HG02852 (cell line): ENCODE measurements around the gene LMOD1.
"Not testable (repeated sequence)": the region's sequence is repeated elsewhere in the genome, so short reads cannot be mapped to it uniquely, and the experiment has no call there.

Experiments
- ATAC-seq: cut with Tn5 transposase; IDR thresholded peaks from one replicate; pipeline ENCODE4 v1.9.1; 2021; ENCODE audit warnings: mild to moderate bottlenecking, moderate library complexity; ENCODE audit not compliant: unreplicated experiment

LMOD1 gene

DNA sequence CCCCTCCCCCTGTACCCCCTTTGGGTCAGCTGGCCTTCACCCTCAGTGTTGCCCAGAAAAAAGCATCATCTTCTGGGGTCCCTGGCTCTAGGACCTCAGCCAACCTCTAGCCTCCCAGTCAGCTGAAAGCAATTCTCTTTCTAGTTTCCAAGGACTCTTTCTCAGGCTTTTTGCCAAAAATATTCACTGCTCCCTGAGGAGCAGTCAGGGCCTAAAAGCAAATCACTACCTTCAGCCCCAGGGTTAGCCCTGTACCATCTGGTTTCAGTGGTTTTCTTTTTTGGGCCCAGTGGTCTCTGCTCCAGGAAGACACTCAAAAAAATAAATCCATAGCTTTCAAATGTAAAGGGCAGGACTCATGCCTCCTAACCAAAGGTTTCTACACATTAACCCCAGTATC is 3.1 kb upstream of the LMOD1 start:
- ATAC-seq, result no peak

DNA sequence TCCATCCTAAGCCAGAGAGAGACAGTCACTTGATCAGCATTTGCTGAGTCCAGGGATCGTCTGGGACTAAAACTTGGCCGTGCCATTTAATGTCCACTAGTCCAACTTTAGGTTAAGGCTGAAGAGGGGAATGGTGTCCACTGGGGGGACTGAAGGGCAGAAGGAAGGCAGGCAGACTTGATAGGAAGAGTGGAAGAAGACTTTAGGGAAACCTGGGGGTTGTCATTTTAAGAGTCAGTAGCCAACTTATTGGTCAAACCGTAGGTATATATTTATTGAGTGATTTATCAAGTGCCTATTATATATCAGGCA is 1.3 kb upstream of the LMOD1 start:
- no peak for ATAC-seq

DNA sequence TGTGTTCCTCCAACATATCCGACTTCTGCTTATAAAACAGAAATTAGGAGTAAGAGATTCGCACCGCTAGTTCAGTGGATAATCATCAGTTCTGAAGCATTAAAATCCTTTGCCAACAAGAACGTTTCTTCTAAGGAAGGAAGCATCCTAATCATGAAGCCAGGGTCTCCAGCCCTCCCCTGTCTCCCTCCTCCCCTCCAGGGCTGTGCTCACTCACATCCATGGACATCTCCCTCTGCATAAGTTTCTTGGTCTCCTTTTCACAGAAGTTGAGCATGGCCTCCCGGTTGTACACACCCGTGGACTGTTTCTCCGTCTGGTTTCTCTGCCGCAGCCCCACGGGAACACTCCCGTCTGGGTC is 505 bp downstream of the LMOD1 start:
- no peak for ATAC-seq

DNA sequence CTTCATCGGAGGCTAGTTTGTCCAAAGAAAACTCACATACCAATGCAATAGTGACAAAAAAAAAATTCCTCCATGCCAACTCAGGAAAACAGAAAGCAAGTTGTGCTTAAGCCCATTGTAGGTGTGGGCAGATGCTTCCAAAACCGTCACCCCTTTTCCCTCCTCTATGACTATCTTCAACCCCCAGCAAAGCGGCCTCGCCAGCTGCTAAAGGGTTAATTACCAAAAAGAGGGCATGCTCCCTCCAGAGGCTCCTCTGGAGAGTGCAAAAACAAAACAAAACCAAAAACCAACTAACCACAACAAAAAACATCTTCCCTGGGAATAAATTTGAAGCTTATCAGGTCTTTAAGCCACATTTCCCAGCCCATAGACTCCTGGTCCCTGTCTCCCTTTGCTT is 1.2 kb downstream of the LMOD1 start:
- no peak for ATAC-seq

DNA sequence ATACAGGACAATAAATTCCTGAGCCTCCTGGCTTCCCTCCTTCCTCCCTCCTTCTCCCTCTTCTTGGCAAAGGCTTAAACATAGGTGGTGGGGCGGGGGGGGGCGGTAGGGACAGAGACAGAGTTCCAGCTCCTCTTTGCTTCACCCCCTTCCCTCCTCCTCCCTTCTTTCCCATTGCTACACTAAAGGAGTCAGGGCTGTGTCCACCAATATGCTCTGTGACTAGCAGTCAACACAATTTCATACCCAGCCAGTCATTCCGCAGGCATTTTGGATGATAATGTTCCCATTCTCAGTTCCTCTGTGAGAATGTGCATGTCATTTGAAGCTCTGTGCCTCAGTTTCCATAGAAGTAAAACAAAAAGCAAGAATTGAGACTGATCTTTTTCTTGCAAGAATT is 1.7 kb downstream of the LMOD1 start:
- ATAC-seq, result no peak

DNA sequence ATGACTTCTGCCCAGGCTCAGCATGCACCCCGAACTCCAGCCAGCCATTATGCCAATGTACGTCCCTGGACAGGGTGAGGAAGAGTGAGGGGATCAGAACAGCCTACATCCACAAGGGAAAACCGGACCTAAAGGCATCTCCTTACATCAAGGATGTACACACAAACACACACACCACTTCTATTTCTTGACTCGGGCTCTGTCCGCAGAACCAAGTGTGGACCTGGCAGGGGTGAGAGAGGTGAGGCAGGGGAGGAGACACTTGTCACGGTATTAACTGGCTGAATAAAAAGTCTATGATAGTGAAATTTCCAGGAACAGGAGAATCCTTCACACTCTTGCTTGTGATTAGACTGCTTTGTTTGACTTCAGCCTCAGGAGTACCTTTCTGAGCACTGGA is 2.3 kb downstream of the LMOD1 start:
- no peak for ATAC-seq

DNA sequence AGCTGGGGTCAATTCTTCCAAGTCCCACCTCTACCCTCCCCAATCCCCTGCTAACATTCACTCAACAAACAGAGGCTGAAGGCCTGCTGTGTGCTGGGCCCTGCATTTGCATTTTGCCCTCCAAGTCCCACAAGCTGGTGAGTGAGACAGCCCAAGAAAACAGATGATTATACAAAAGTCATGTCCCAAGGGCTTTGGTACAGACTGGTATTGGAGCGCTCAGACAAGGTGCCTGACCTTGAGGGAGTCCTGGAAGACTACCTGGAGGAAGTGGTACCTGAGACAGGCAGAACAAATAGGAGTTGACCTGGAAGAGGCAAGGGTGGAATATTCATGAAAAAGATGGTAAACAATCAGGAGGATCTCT is 4.2 kb downstream of the LMOD1 start:
- ATAC-seq, result no peak

DNA sequence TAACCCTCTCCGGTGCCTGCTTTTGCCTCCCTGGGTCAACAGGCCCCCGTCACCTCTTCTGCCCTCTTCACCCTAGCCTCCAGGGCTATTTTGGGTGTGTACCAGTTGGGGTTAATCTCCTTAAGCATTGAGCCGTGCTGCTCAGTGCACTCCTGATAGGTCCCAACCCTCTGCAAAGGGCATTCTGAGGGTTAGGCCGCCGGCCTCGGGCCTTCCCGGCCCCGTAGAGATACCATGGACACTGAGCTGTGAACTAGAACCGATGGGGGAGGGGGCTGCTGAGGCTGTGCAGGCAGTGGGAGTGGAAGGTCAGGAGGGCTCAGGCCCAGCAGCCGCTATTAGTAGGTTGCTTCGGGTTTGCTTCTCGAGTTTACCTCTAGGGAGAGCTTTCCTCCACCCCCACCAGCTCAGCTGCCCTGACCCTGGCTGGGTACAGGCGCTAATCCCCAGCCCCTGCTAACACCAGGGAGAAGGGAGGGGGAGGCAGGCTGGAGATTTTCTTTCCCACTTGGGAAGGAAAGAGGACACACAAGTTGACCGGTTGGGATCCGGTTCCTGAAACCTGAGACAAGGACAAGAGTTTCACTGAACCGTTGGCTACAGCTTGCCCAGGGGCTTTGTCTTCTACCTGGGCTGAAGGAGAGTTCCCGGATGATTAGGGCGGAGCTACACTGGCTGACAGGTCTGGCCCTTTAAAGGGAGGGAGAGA is 4.8 kb downstream of the LMOD1 start:
- ATAC-seq, result no peak

DNA sequence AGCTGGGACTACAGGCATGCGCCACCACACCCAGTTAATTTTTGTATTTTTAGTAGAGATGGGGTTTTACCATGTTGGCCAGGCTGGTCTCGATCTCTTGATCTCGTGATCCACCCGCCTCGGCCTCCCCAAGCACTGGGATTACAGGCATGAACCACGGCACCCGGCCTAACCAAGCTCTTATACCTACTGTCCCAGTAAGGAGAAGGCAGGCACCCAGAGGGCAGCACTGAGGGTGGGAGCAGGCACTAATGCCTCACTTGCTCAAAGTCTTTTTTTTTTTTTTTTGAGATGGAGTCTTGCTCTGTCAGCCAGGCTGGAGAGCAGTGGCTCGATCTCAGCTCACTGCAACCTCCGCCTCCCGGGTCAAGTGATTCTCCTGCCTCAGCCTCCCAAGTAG is 6.0 kb downstream of the LMOD1 start:
- ATAC-seq, result not testable (repeated sequence)

DNA sequence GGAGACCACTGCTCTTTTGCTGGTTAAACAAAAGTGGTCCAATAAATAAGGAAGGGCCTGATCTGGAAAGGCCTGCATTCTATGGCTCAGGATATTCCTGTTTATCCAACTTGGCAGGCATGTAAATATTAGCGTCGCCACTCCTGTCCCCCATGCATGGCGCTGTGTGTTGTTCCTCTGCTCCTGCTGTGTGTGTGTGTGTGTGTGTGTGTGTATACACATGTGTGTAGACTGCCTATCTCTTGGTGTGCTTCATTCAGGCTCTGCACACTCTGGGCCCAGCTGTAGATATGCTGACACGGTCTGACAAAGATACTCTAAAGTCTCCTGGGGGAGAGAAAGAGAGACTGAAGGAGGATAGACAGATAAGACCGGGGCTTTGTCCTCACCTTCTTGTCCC is 6.8 kb downstream of the LMOD1 start:
- ATAC-seq, result no peak

DNA sequence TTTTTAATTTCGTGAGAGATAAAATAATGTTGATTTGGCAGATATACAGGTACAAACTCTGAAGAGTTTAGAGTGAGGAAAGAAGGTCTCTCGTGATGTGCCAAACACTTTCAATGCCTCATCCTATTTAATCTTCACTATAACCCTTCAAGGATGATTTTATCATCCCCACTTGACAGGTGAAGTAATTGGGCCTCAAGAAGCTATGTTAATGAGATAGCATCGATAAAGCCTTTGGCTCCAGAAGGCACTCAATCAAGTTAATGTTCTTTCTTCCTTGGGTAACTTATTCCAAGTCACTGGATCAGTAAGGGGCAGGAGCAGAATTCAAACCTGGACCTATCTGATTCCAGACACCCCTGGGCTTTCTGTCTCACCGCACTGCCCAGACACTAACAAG is 7.2 kb downstream of the LMOD1 start:
- no peak for ATAC-seq

DNA sequence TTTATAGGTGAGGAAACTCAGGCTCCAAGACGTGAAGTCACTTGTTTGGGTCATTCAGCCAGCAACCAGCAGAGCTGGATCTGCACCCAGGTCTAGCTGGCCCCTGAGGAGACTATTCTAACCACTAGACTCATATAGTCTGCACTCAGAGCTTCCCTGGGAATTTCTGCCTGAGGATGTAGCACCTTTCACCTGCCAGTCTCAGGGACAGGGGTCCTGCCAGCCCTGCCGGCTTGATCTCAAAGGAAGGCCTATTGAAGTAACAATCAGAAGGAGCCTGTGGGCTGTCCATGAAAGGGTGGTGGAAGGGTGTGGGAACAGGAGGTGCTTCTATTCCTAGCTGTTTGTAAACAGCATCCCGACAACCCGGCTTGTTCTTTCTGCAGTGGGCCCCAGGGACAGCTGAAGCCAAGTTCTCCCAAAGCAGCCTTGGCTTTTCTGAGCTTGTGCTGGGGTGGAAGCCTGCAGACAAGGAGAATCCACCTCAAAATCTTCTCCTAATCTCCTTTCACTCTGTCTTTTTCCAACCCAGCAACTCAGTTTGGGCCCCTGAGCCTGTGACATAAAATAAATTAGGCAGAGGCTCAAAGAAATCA is 7.8 kb downstream of the LMOD1 start:
- ATAC-seq, result no peak

DNA sequence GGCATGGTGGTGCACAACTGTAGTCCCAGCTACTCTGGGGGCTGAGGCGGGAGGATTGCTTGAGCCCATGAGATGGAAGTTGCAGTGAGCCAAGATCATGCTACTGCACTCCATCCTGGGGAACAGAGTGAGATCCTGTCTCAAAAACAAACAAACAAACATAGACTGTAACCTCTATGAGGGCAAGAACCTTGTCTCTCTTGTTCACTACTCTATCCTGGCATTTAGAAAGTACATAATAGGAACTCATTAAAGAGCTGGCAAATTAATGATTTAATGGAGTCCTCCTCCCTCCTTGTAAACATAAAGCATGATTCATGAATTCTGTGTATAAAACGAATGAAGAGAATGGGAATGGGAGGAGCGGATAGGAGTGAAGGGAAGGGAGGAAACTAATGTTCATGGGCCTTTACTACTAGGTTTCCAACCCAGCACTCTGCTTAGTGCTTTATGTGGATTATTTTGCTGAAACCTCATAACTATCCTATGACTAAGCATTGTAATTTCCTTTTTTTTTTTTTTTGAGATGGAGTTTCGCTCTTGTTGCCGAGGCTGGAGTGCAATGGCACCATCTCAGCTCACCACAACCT is 8.6 kb downstream of the LMOD1 start:
- no peak for ATAC-seq

DNA sequence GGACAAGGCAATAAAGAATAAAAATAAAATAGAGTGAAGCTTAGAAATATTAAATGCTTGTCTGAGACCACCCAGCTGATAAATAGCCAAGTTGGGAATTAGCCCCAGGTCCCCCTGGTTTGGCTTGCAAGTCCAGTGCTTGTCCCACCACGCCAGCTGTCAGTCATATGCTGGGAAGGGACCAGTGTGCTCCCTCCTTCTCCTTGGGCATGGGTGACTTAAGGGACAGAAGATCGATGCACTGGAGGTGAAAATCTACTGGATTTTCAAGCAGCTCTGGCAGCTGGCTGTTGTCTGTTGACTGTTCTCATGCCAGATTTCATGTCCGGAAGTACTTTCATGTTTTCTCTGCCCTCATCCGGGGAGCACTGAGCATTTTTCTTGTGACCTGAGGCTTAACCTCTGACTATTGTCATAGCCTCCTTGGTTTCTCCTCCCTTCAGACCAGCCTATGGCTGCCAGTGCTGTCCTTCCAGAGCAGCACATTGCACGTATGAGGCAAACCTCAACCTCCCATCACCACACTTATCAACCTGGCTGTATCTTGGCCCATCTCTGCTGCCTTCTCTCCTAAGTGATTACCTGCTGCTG is 12.4 kb downstream of the LMOD1 start:
- ATAC-seq, result no peak

DNA sequence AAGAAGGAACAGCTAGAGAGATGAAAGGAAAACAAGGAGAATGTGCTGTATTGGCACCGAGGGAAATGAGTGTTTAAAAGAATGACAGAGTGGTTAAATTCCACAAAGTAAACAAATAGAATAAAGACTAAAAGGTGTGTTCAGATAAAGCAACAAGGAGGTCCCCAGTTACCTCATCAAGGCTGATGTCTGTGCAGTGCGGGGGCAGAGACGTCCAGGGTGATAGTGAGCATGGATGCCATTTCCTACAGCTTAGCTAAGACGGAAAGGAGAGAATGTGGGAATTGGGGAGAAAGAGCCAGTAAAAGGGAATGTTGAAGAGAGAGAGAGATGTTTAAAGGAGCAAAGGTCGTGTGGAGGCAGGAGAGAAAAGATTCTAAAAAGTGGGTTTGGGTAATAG is 15.5 kb downstream of the LMOD1 start:
- no peak for ATAC-seq

DNA sequence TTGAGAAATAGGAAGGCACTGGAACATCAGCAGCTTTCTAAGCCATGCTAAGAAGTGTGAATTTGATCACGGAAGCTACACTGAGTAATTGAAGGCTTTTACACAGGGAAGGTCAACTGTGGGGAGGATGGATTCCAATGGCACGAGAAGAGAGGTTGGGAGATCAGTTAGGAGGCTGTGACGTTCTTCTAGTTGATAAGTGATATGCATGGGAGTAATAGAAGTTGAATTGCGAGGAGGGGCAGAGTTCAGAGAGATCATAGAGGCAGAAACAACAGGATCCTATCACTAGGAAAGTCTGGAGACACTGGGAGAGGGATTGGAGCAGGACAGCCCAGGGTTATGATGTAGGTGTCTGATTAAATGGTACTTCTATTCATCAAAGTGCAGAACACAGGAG is 16.2 kb downstream of the LMOD1 start:
- no peak for ATAC-seq

DNA sequence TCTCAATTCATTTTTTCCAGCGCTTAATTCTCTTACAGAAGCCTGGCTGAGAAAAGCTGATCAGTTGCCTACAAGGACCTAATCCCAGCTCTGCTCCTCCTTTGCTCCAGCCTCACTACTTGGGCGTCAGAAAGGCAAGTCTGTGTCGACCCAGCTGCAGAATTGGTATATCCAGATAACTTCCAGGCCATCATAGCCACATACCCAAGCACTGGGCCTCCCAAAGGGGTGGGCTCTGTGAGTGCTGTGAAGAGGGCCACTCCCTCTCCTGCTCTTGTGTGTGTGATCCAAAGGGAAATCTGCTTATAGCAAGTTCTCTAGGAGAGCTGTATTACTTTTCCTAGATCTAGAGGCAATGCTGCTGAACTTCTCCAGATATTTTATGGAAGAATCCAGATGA is 18.1 kb downstream of the LMOD1 start:
- no peak for ATAC-seq

DNA sequence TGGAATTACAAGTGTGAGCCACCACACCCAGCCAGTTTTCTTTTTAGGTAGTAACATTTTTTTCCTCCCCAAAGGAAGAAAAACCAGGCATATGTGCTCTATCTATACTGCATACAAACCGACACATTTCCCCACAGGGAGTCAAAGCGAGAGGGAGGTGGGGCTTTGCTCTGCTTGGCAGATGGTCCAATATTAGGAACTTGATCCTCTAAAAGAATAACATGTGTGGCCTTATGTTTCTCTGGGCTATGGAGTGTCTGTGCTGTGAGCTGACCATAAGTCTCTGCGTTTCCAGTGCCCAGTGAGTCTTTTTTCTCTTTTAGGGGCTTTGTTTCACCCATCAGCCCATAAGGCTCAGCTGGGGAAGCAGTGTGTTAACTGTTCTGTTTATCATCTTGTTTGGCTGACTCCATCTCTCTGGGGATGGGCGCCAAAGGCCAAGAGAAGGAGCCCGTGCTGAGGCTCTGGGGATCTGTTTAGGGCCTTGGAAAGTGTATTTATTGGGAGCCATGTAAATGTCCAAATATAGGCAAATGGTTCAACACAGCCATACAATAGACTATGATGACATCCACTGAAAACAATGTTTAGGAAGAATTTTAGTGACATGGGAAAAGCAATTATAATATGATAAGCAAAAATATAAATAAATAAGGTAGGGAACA is 20.2 kb downstream of the LMOD1 start:
- ATAC-seq, result no peak

DNA sequence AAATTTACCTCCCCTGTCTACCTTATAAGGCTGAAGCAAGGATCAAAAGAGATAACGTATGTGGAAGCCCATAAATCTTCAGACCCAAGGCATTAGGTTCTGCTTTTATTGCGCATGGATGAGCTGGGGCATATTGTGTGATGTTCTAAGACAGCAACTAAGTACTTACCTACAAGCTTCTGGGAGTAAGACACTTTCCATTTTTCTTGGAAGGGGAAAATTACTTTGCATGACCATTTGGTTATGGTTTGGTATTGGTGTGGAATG is 21.1 kb downstream of the LMOD1 start:
- no peak for ATAC-seq

DNA sequence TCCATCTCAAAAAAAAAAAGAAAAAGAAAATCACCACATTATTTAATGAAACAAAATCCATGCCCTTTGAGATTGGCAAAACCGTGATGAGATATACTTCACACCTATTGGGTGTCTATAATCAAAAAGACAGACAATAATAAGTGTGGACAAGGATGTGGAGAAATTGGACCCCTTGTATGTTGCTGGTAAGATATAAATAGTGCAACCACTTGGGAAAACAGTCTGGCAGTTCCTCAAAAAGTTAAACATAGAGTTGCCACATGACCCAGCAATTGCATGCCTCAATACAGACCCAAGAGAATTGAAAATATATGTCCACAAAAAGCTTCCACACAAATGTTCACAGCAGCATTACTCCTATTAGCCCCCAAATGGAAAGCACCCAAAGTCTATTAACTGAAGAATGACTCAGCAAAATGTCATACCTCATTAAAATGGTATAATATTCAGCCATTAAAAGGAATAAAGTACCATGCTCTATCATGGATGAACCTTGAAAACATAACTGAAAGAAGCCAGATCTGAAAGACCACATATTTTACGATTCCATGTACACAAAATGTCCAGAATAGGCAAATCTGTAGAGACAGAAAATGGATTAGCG is 24.3 kb downstream of the LMOD1 start:
- ATAC-seq, result no peak

DNA sequence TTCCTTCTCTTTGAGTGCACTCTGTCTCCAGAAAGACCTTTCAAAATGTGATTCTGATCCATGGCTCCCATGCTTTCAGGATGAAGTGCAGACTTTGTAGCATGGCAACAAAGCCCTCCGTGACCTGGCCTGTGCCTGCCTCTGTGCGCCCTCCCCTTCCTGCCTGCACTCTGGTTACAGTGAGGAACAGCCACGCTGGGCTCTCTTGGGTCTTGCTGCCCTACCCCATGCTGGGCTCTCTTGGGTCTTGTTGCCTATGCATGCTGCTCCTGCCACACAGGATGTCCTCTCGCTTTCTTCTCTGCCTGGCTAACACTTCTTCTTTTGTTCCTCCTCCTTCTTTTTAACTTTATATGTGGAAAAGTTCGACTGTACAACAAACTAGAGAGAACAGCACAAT is 28.0 kb downstream of the LMOD1 start:
- ATAC-seq, result no peak
